GM12801 (cell line): ENCODE results near the gene CEP128.

ENCODE experiments used
- CTCF ChIP-seq: IDR thresholded peaks from one replicate; pipeline ENCODE4 v1.5.1; 2011; ENCODE audit warnings: control low read depth; ENCODE audit not compliant: insufficient read length; ENCODE audit errors: extremely low read depth

The CEP128 gene

GRCh38 chr14:80608563-80608962 lies 333.0 kb downstream of the CEP128 start:
- TF ChIP-seq CTCF, result no peak

GRCh38 chr14:80607430-80608190 lies 333.9 kb downstream of the CEP128 start:
- no peak for TF ChIP-seq CTCF

GRCh38 chr14:80606347-80606772 lies 335.2 kb downstream of the CEP128 start:
- no peak for TF ChIP-seq CTCF

GRCh38 chr14:80605536-80605935 lies 336.0 kb downstream of the CEP128 start:
- TF ChIP-seq CTCF, result no peak

- TF ChIP-seq CTCF, result no peak
These were observed 338.6 kb downstream of the CEP128 start for GRCh38 chr14:80602946-80603345.

- no peak for TF ChIP-seq CTCF
These were observed 354.3 kb downstream of the CEP128 start for GRCh38 chr14:80587096-80587724.

GRCh38 chr14:80586131-80586530 lies 355.4 kb downstream of the CEP128 start:
- TF ChIP-seq CTCF, result no peak
